H1 (cell line): Measurements from ENCODE around the gene DIDO1. TPM values are rescaled to one million over a fixed set of nuclear protein-coding genes. Genes with fewer than 3 reads are reported as not detected.

Experiments used
- CTCF ChIA-PET: fragments of 300-600 bp; sonication (Branson Sonifier 250); formaldehyde crosslinking; loops from one replicate; lab custom pipeline; 2021; ENCODE audit not compliant: partially characterized antibody; lab: Charles Lee
- POLR2A ChIA-PET: fragments of 300-600 bp; sonication (Branson Sonifier 250); formaldehyde crosslinking; loops from one replicate; lab custom pipeline; 2021; ENCODE audit warnings: inconsistent platforms; ENCODE audit not compliant: partially characterized antibody; lab: Charles Lee
- DNase-seq, 2 experiments: peaks; one replicate each; pipeline versions ENCODE4 v3.0.0 to v3.0.0-alpha.2; 2010 to 2022; ENCODE audit warnings: low spot score in 2 of 2, low read depth in 1 of 2, mixed read lengths in 1 of 2
- FAIRE-seq: peaks from 2 replicates; lab custom pipeline; 2011; peaks lifted over from hg19 to GRCh38; lab: Jason Lieb, UNC
- H2AFZ ChIP-seq: 2 replicates; pipeline ENCODE4 v1.8.1; 2012; ENCODE audit warnings: low read length, inconsistent platforms
- H2AK5ac ChIP-seq: 2 replicates; pipeline ENCODE4 v1.6.1; 2013; ENCODE audit warnings: low read depth, low read length
- H2BK120ac ChIP-seq: replicated peaks from 2 replicates; pipeline ENCODE3; 2013; ENCODE audit warnings: low read depth, low read length, inconsistent platforms
- H2BK12ac ChIP-seq: 2 replicates; pipeline ENCODE4 v1.6.1; 2013; ENCODE audit warnings: low read depth, low read length
- H2BK15ac ChIP-seq: 2 replicates; pipeline ENCODE4 v1.6.1; 2013; ENCODE audit warnings: low read length
- H2BK20ac ChIP-seq: 2 replicates; pipeline ENCODE4 v1.6.1; 2013; ENCODE audit warnings: low read length
- H2BK5ac ChIP-seq: 2 replicates; pipeline ENCODE4 v1.6.1; 2013; ENCODE audit warnings: low read depth, low read length
- H3K14ac ChIP-seq: 2 replicates; pipeline ENCODE4 v1.6.1; 2013; ENCODE audit warnings: inconsistent platforms; ENCODE audit not compliant: insufficient read length
- H3K18ac ChIP-seq: 2 replicates; pipeline ENCODE4 v1.6.1; 2013; ENCODE audit warnings: low read length; ENCODE audit errors: extremely low read depth
- H3K23ac ChIP-seq: 2 replicates; pipeline ENCODE4 v1.6.1; 2013; ENCODE audit warnings: inconsistent platforms; ENCODE audit not compliant: insufficient read length
- H3K23me2 ChIP-seq: 2 replicates; pipeline ENCODE4 v1.6.1; 2013; ENCODE audit warnings: low read depth, low read length
- H3K27ac ChIP-seq: 2 replicates; pipeline ENCODE4 v1.6.1; 2011; ENCODE audit warnings: low read depth, low read length, inconsistent platforms
- H3K27me3 ChIP-seq, 4 experiments: replicated peaks in 1 of 4; 1 replicate in 1 of 4; 2 replicates in 3 of 4; pipeline versions ENCODE4 v1.6.1 to v1.8.1; 2011 to 2013; ENCODE audit warnings: low read length in 3 of 4, mild to moderate bottlenecking in 3 of 4, inconsistent platforms in 2 of 4, mixed read lengths in 2 of 4, moderate library complexity in 1 of 4; ENCODE audit not compliant: control insufficient read depth in 3 of 4, insufficient read depth in 3 of 4; ENCODE audit errors: extremely low read depth in 1 of 4
- H3K36me3 ChIP-seq, 4 experiments: 2 replicates each; pipeline versions ENCODE4 v1.6.1 to v1.8.1; 2011 to 2013; ENCODE audit warnings: mild to moderate bottlenecking in 4 of 4, low read length in 3 of 4, moderate library complexity in 2 of 4, control low read depth in 1 of 4, inconsistent platforms in 1 of 4; ENCODE audit not compliant: insufficient read depth in 4 of 4, control insufficient read depth in 2 of 4
- H3K4ac ChIP-seq: replicated peaks from 2 replicates; pipeline ENCODE3; 2013; ENCODE audit warnings: low read length, low read depth, mixed read lengths, inconsistent platforms; ENCODE audit not compliant: insufficient read length
- H3K4me1 ChIP-seq, 4 experiments: replicated peaks in 1 of 4; 1 replicate in 1 of 4; 2 replicates in 3 of 4; pipeline versions ENCODE4 v1.6.1 to v1.8.1; 2011 to 2013; ENCODE audit warnings: low read length in 3 of 4, inconsistent platforms in 2 of 4, mixed read lengths in 1 of 4; ENCODE audit not compliant: insufficient read depth in 4 of 4, control insufficient read depth in 3 of 4
- H3K4me2 ChIP-seq, 2 experiments: 2 replicates each; pipeline versions ENCODE4 v1.6.1 to v1.8.1; 2011 to 2013; ENCODE audit warnings: low read depth in 2 of 2, low read length in 2 of 2, control low read depth in 1 of 2, inconsistent platforms in 1 of 2, mild to moderate bottlenecking in 1 of 2; ENCODE audit not compliant: insufficient read depth in 1 of 2
- H3K4me3 ChIP-seq, 4 experiments: fragments of 200-600, 300-600 bp in 1 of 4; sonication (generic), shearing (Covaris generic), sonication (Bioruptor Twin) in 1 of 4; 2 replicates each; pipeline versions ENCODE4 v1.5.1 to v1.8.1; 2011 to 2016; ENCODE audit warnings: low read length in 4 of 4, low read depth in 3 of 4, control low read depth in 2 of 4, inconsistent platforms in 2 of 4, mild to moderate bottlenecking in 2 of 4, mixed read lengths in 1 of 4, moderate library complexity in 1 of 4; ENCODE audit not compliant: insufficient read depth in 2 of 4; ENCODE audit errors: extremely low read depth in 1 of 4
- H3K56ac ChIP-seq: replicated peaks from 2 replicates; pipeline ENCODE3; 2013; ENCODE audit warnings: low read depth, mild to moderate bottlenecking, mixed read lengths, low read length, inconsistent platforms; ENCODE audit not compliant: insufficient read length
- H3K79me1 ChIP-seq: 2 replicates; pipeline ENCODE4 v1.6.1; 2013; ENCODE audit warnings: low read depth, low read length, control low read depth
- H3K79me2 ChIP-seq, 2 experiments: 2 replicates each; pipeline versions ENCODE4 v1.6.1 to v1.8.1; 2012 to 2013; ENCODE audit warnings: low read length in 2 of 2, mild to moderate bottlenecking in 2 of 2, inconsistent platforms in 1 of 2; ENCODE audit not compliant: insufficient read depth in 2 of 2, control insufficient read depth in 1 of 2
- H3K9ac ChIP-seq, 4 experiments: replicated peaks in 1 of 4; 1 replicate in 1 of 4; 2 replicates in 3 of 4; pipeline versions ENCODE4 v1.6.1 to v1.8.1; 2011 to 2013; ENCODE audit warnings: low read depth in 3 of 4, low read length in 3 of 4, control low read depth in 2 of 4, mild to moderate bottlenecking in 2 of 4, moderate library complexity in 2 of 4, inconsistent platforms in 1 of 4; ENCODE audit errors: extremely low read depth in 1 of 4
- H3K9me3 ChIP-seq, 2 experiments: 2 replicates each; pipeline versions ENCODE4 v1.6.1 to v1.8.1; 2012 to 2013; ENCODE audit warnings: mild to moderate bottlenecking in 2 of 2, moderate library complexity in 2 of 2, control low read depth in 1 of 2, inconsistent platforms in 1 of 2, low read depth in 1 of 2, low read length in 1 of 2, mixed read lengths in 1 of 2; ENCODE audit not compliant: insufficient read depth in 2 of 2
- H4K20me1 ChIP-seq, 2 experiments: replicated peaks in 1 of 2; 2 replicates each; pipeline versions ENCODE3 to v1.8.1; 2011 to 2013; ENCODE audit warnings: inconsistent platforms in 2 of 2, low read length in 2 of 2, mild to moderate bottlenecking in 1 of 2; ENCODE audit not compliant: insufficient read depth in 2 of 2, control insufficient read depth in 1 of 2
- H4K5ac ChIP-seq: 2 replicates; pipeline ENCODE4 v1.6.1; 2013; ENCODE audit warnings: low read length, low read depth, mixed read lengths, inconsistent platforms; ENCODE audit not compliant: insufficient read length
- H4K8ac ChIP-seq: 2 replicates; pipeline ENCODE4 v1.8.0; 2013; ENCODE audit warnings: mild to moderate bottlenecking, moderate library complexity, low read length, inconsistent platforms; ENCODE audit not compliant: insufficient read depth; ENCODE audit errors: extremely low read depth
- H4K91ac ChIP-seq: replicated peaks from 2 replicates; pipeline ENCODE3; 2013; ENCODE audit warnings: low read length, mixed read lengths, inconsistent platforms; ENCODE audit not compliant: insufficient read length
- EGR1 ChIP-seq: IDR thresholded peaks from 2 replicates; pipeline ENCODE4 v1.6.1; 2011; ENCODE audit warnings: low read depth, low read length, borderline replicate concordance
- GABPA ChIP-seq: IDR thresholded peaks from 2 replicates; pipeline ENCODE4 v1.6.1; 2011; ENCODE audit warnings: mild to moderate bottlenecking, low read length, moderate library complexity, borderline replicate concordance; ENCODE audit not compliant: insufficient read depth
- JUN ChIP-seq: IDR thresholded peaks from 2 replicates; pipeline ENCODE4 v1.6.1; 2011; ENCODE audit warnings: low read depth, mild to moderate bottlenecking, improper control_type of control experiment, low read length
- MAFK ChIP-seq: IDR thresholded peaks from 2 replicates; pipeline ENCODE4 v1.6.1; 2012; ENCODE audit warnings: low read depth, mild to moderate bottlenecking, improper control_type of control experiment, low read length
- NRF1 ChIP-seq: IDR thresholded peaks from 2 replicates; pipeline ENCODE4 v1.6.1; 2011; ENCODE audit warnings: mild to moderate bottlenecking, low read depth, low read length, improper control_type of control experiment
- SP2 ChIP-seq: IDR thresholded peaks from 2 replicates; pipeline ENCODE4 v1.6.1; 2012; ENCODE audit warnings: mild to moderate bottlenecking, low read length, inconsistent platforms
- TBP ChIP-seq: IDR thresholded peaks from 2 replicates; pipeline ENCODE4 v1.6.1; 2011; ENCODE audit warnings: low read depth, low read length, improper control_type of control experiment
- TEAD4 ChIP-seq: IDR thresholded peaks from 2 replicates; pipeline ENCODE4 v1.6.1; 2012; ENCODE audit warnings: low read depth, low read length, inconsistent platforms, mixed read lengths
- WGBS, 2 experiments: shearing (Covaris generic) in 1 of 2; methylation state at CpG; one replicate each; pipeline versions ENCODE4 v1.1.6 to v1.1.7; 2013 to 2015; ENCODE audit warnings: low lambda C conversion rate in 2 of 2, mixed read lengths in 2 of 2, inconsistent platforms in 1 of 2, low coverage in 1 of 2, missing lambda C conversion rate in 1 of 2; ENCODE audit not compliant: insufficient replicate concordance in 2 of 2, insufficient coverage in 1 of 2, insufficient read length in 1 of 2; ENCODE audit errors: extremely low coverage in 1 of 2, missing lambda C conversion rate in 1 of 2; 5-methylcytosine and 5-hydroxymethylcytosine counted together
- polyA plus RNA-seq, 7 experiments: library from polyadenylated mRNA; depleted of rRNA in 3 of 7; stranded (reverse) in 5 of 7; unstranded in 2 of 7; fragments of >200 nt in 5 of 7; fragments of 200-250 nt in 2 of 7; gene quantifications; 1 replicate in 5 of 7; 2 replicates in 1 of 7; 4 replicates in 1 of 7; pipeline versions ENCODE4 v1.2.1 to v1.2.3, GENCODE V29; 2011 to 2013; ENCODE audit warnings: missing spikeins in 2 of 7, mixed read lengths in 2 of 7
- total RNA-seq: library from RNA; stranded (reverse); fragmentation: NEBNext Ultra II Directional; extraction: Animal tissue kit (Norgen Biotek cat#: 25700); gene quantifications from 2 replicates; pipeline ENCODE4 v1.2.1, GENCODE V29; 2021

The DIDO1 gene
- total and polyA plus RNA-seq, 2 of the 8 experiments (the other 6 are each of a cell fraction or from before 2014, with no cell fraction given), result 53.6 to 82.8 TPM

DNA sequence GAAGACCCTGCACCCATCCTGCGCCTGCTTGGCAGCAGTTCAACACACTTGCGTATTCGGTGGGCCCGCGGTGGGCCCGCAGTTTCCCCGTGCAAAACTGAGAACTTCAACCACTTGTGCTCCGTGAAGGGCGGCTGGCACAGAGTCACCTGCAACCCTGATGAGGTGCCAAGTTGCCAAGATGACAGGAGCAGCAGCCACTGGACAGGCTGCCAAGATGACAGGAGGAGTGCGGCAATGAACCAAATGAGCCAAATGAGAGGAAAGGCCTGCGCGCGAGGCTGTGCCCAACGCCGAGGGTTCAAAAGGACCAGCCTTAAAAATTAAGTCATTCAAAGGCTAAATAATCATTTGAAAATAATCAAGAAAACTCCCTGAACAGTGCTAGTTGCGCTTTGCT is 20.1 kb downstream of the DIDO1 start:
- Histone ChIP-seq H3K18ac (no peak overlapping the region), H2BK15ac (no peak overlapping the region), H2BK12ac (no peak overlapping the region), H3K27me3 (no peaks in the 10 kb centered on the region), H3K9ac (no peak overlapping the region), H3K14ac (no peak overlapping the region), H3K4me3 (no peak overlapping the region), H2BK5ac (no peak overlapping the region), H3K9me3 (no peaks in the 10 kb centered on the region), H3K79me1 (peaks cover 24% of the 10 kb centered on the region), H3K56ac (no peak overlapping the region), H3K36me3 (peaks cover 53 to 89% (median 78%) of the 10 kb centered on the region in 4 experiments), H4K5ac (no peak overlapping the region), H3K4ac (no peak overlapping the region), H3K79me2 (peaks cover 0 to 37% of the 10 kb centered on the region in 2 experiments), H4K20me1 (peaks cover 18 to 42% of the 10 kb centered on the region in 2 experiments), H3K23ac (no peak overlapping the region), H3K27ac (no peak overlapping the region), H3K4me1 (no peaks in the 10 kb centered on the region; a peak in 2 of 7 replicates), H4K91ac (no peak overlapping the region), H2AFZ (no peak overlapping the region), H3K23me2 (no peaks in the 10 kb centered on the region), H2BK20ac (no peak overlapping the region), H2AK5ac (no peak overlapping the region), H4K8ac (no peak overlapping the region), H3K4me2 (no peak overlapping the region), H2BK120ac (no peak overlapping the region)
- DNase-seq (no peak), FAIRE-seq (no peak)
- POLR2A ChIA-PET, result interaction anchor here (1.9 to 13.6 kb wide), 2 partner anchors 12 to 19 kb away, joined by 14 to 156 read pairs; partner anchors contain the start of gene DIDO1
- CTCF ChIA-PET, result interaction anchor here (0.9 to 3.0 kb wide), 5 partner anchors 8 to 64 kb away, joined by 3 to 16 read pairs (median 10); no protein-coding TSS in a partner anchor
- 90% methylated on average over 16 of the region's 16 CpGs; no CpG with 5 or more reads in 1 of the 2 experiments for WGBS, 2 experiments
- no peak for TF ChIP-seq JUN
- TF ChIP-seq MAFK, result no peak
- TF ChIP-seq GABPA, result no peak
- no peak for TF ChIP-seq NRF1
- no peak for TF ChIP-seq TEAD4
- no peak for TF ChIP-seq TBP
- TF ChIP-seq SP2, result no peak
- no peak for TF ChIP-seq EGR1
